ENCODE data around the gene RAB40C. TPM values are rescaled to one million over a fixed set of nuclear protein-coding genes. Genes with fewer than 3 reads are reported as not detected.

The RAB40C gene
- total and polyA plus RNA-seq, 9 donors: 9.4 to 15.4 (median 13.0) TPM

DNA sequence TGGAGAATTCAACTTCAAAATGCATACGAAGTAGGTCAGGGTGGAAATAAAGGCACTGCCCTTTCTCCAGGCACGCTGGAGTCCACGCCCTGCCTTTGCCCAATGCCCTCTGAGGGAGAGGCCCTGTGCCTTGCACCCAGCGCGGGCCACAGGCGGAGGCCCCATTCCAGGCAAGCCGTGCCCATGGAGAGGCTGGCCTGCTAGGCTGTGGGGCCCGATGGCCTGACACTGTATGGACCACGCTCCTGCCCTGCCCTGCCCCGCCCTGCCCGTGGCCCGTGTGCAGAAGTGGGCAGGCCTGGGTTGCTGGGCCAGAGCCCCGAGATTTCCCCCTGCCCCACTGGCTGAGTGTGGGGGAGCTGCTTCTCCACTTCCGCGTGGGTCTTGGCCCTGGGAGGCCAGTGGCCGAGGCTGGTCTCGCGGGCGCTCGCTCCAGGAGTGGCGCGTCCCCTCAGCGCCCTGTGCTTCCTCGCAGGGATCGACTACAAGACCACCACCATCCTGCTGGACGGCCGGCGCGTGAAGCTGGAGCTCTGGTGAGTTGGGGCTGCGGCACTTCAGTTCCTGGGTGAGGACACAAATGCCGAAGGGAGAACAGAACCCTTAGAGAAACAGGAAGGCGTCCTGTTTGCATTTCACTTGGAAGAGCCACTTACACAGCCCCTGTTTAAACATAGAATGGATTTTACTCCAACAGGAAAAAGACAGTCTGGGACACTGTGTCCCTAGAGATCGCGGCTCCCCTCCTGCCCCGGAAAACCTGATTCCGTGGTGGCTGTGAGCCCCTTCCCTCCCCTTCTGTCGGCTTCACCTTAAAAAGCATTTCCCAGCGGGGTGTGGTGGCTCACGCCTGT, 27.1 kb downstream of the RAB40C start:
- Histone ChIP-seq H3K27ac (ENCODE audit: low read length) (no peak overlapping the region), H3K4me3 (ENCODE audit: low read length) (no peak overlapping the region)
- 89% methylated on average over 25 of the region's 39 CpGs for WGBS (ENCODE audit: insufficient coverage)

DNA sequence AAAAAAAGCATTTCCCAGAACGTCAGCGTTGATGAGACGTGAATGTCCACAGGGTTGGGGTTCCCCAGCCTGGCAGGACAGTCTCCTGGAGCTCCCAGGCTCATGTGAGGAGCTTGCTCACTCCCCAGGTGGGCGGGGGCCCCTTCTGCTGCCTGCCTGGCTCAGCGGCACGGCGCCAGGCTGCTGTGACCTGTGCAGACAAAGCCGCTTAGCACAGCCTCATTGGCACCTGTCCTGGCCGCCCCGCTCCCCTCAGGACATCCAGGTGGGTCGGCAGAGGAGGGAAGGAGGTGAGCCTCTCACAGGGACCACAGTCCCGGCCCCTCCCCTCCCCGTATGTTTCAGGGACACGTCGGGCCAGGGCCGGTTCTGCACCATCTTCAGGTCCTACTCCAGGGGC, 28.0 kb downstream of the RAB40C start:
- Histone ChIP-seq H3K4me3 (ENCODE audit: low read length) (no peak overlapping the region), H3K9me3 (replicated peaks; ENCODE audit: control insufficient read depth, low read depth, low read length) (no peaks in the 10 kb centered on the region), H3K4me1 (ENCODE audit: control insufficient read depth, insufficient read depth, low read length) (peaks cover 11% of the 10 kb centered on the region), H3K27me3 (ENCODE audit: control insufficient read depth, insufficient read depth, low read length) (no peaks in the 10 kb centered on the region), H3K27ac (ENCODE audit: low read length) (no peak overlapping the region), H3K36me3 (ENCODE audit: control insufficient read depth, insufficient read depth, low read length) (peaks cover 5% of the 10 kb centered on the region)
- DNase-seq: no peak
- 85% methylated on average over 7 of the region's 16 CpGs for WGBS (ENCODE audit: insufficient coverage)

More for the DNA sequence above, 27.1 kb downstream of the RAB40C start:
- Histone ChIP-seq H3K36me3 (ENCODE audit: control insufficient read depth, insufficient read depth, low read length) (peaks cover 5% of the 10 kb centered on the region), H3K4me1 (ENCODE audit: control insufficient read depth, insufficient read depth, low read length) (peaks cover 9% of the 10 kb centered on the region), H3K9me3 (replicated peaks; ENCODE audit: control insufficient read depth, low read depth, low read length) (no peaks in the 10 kb centered on the region), H3K27me3 (ENCODE audit: control insufficient read depth, insufficient read depth, low read length) (no peaks in the 10 kb centered on the region)
- DNase-seq: no peak

DNA sequence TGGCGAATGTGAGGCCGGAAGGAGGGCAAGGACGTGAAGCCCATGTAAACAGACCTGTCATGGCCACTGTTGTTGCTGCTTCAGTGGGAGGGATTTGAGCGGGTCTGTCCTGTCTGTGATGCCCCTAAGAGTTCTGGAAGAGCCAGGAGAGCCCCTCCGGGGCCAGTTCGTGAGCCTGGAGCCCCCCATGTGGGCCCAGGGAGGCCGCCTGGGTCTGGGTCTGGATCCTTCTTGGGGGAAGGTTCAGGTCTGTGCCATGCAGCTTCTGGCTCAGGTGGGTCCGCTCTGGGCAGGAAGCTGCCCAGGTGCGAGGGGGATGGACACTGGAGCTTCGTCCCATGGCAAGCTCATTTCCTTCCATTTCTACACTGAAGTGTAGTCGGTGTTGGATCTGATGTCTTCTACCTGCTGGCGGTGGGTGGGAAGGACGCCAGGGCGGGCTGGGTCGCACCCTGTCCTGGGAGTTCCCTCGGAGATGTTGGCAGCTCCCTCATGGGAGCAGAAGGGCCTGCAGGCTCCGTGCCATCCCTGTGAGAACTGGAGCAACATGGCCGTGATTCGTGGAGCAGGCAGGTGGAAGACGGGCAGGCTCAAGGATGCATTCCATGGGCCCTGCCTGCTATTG, 29.7 kb downstream of the RAB40C start:
- peaks cover 11% of the 10 kb centered on the region for H3K4me1 ChIP-seq (ENCODE audit: control insufficient read depth, insufficient read depth, low read length)
- H3K9me3 ChIP-seq (replicated peaks; ENCODE audit: control insufficient read depth, low read depth, low read length): no peaks in the 10 kb centered on the region
- H3K36me3 ChIP-seq (ENCODE audit: control insufficient read depth, insufficient read depth, low read length): peaks cover 5% of the 10 kb centered on the region
- 92% methylated on average over 17 of the region's 20 CpGs for WGBS (ENCODE audit: insufficient coverage)
- H3K27ac ChIP-seq (ENCODE audit: low read length): no peak overlapping the region
- H3K27me3 ChIP-seq (ENCODE audit: control insufficient read depth, insufficient read depth, low read length): no peaks in the 10 kb centered on the region
- H3K4me3 ChIP-seq (ENCODE audit: low read length): no peak overlapping the region
- DNase-seq: no peak

DNA sequence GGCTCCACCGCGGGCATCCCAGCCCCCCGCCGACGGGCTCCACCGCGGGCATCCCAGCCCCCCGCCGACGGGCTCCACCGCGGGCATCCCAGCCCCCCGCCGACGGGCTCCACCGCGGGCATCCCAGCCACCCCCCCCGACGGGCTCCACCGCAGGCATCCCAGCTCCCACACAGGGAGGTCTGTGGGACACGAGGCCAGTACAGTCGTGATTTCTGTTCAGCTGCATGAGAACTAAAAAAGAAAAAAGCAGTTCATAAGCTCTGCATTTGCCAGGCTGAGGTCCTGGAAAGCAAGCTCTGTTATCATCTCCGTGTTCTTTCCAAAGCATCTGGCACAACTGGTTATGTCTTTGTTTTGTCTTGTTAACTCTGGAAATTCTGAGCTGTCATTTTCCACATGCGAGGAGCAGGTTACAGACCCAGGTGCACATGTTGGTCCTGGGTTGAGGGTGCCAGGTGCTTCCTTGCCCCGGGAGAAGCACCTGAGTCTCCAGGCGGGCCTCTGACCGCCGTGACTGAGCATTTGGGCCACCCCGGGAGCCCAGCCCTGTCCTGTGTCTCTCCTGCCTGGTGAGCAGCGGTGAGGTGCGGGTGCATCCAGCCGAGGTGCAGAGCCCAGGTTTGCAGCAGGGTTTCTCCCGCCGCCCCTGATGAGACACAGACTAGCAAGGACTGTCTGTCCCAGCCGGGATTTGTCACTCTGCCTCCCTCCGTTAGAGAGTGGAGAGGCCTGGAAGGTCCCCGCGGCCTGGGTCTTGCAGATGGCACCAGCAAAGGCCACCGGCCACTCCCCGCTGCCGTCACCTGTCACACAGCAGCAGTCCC, 31.0 kb downstream of the RAB40C start:
- H3K4me3 ChIP-seq (ENCODE audit: low read length): no peak overlapping the region
- peaks cover 11% of the 10 kb centered on the region for H3K4me1 ChIP-seq (ENCODE audit: control insufficient read depth, insufficient read depth, low read length)
- no peaks in the 10 kb centered on the region for H3K27me3 ChIP-seq (ENCODE audit: control insufficient read depth, insufficient read depth, low read length)
- no peak for DNase-seq
- H3K27ac ChIP-seq (ENCODE audit: low read length): no peak overlapping the region
- peaks cover 13% of the 10 kb centered on the region for H3K36me3 ChIP-seq (ENCODE audit: control insufficient read depth, insufficient read depth, low read length)
- H3K9me3 ChIP-seq (replicated peaks; ENCODE audit: control insufficient read depth, low read depth, low read length): no peaks in the 10 kb centered on the region
- 84% methylated on average over 31 of the region's 41 CpGs for WGBS (ENCODE audit: insufficient coverage)

DNA sequence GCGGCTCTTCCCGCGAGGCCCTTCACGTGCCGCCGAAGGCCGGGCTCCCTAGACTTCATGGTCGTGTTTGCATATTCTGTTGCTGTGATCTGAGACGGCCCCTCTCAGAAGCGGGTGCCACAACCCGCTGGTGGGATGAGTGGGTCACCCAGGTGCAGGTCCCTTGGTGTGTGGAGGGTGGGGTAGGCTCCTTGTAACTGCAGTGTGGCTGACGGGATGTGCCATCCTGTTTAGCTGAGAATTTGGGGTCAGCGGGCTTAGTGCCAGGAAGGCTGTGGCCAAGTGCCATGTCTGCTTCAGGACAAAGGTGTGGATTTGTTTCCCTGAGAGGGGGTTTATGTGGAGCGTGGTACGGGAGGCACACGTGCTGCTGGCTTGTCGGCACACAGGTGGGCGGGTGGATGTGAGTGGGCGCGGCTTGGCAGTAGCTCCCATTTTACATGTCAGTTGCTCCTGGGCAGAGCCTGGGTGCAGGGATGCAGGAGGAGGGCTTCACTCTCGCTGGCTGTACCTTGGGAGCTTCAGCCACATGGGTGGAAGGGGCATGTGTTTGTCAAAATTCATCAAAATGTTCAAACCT, 31.8 kb downstream of the RAB40C start:
- Histone ChIP-seq H3K4me1 (ENCODE audit: control insufficient read depth, insufficient read depth, low read length) (peaks cover 11% of the 10 kb centered on the region), H3K36me3 (ENCODE audit: control insufficient read depth, insufficient read depth, low read length) (peaks cover 19% of the 10 kb centered on the region), H3K27me3 (ENCODE audit: control insufficient read depth, insufficient read depth, low read length) (no peaks in the 10 kb centered on the region), H3K27ac (ENCODE audit: low read length) (no peak overlapping the region), H3K9me3 (replicated peaks; ENCODE audit: control insufficient read depth, low read depth, low read length) (no peaks in the 10 kb centered on the region), H3K4me3 (ENCODE audit: low read length) (no peak overlapping the region)
- WGBS (ENCODE audit: insufficient coverage): 86% methylated on average over 20 of the region's 21 CpGs
- no peak for DNase-seq

DNA sequence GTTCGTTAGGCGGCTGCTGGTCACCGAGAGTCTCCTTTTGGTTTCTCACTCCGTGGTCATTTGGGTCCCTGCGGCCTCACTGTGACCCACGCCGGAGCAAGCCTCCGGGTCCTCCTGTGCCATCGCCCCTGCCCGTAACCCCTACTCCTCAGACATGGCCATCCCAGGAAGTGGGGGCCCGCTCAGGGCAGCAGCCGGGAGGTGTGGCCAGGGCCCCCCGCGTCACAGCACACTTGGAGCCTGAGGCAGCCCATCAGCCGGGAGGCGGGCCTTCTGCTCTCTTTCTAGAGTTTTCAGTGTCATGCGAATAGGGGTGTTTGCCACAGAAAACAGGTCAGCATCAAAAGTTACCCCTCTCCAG, 33.0 kb downstream of the RAB40C start:
- DNase-seq: no peak
- Histone ChIP-seq H3K4me1 (ENCODE audit: control insufficient read depth, insufficient read depth, low read length) (peaks cover 22% of the 10 kb centered on the region), H3K27ac (ENCODE audit: low read length) (no peak overlapping the region), H3K9me3 (replicated peaks; ENCODE audit: control insufficient read depth, low read depth, low read length) (no peaks in the 10 kb centered on the region), H3K4me3 (ENCODE audit: low read length) (no peak overlapping the region), H3K27me3 (ENCODE audit: control insufficient read depth, insufficient read depth, low read length) (no peaks in the 10 kb centered on the region), H3K36me3 (ENCODE audit: control insufficient read depth, insufficient read depth, low read length) (peaks cover 23% of the 10 kb centered on the region)
- WGBS (ENCODE audit: insufficient coverage): 85% methylated on average over 13 of the region's 17 CpGs

DNA sequence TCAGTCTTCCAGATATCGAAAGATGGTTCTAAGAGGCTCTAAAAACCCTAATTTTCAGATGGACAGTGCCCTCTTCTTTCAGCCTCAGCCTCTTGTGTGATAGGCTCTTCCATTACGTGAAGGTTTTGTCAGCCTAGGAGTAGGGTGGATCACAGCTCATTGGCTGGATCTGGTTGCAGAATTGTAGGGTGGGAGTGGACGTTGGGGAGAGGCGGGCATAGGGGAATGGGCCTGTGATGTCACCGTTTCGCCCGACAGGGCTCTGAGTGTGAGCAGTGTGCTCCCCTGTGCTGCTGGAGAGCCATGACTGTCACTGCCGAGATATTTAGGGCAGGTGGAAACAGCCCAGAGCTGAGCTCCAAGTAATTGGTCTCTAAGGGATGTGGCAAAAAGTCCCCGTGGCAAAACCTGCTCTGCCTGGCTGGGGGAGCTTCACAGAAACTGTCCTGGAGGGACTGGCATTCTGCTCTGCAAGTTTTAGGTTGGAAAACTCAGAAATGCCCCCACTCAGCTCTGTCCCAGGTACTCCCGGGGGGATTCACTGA, 34.7 kb downstream of the RAB40C start:
- Histone ChIP-seq H3K9me3 (replicated peaks; ENCODE audit: control insufficient read depth, low read depth, low read length) (no peaks in the 10 kb centered on the region), H3K27me3 (ENCODE audit: control insufficient read depth, insufficient read depth, low read length) (no peaks in the 10 kb centered on the region), H3K36me3 (ENCODE audit: control insufficient read depth, insufficient read depth, low read length) (peaks cover 31% of the 10 kb centered on the region), H3K4me1 (ENCODE audit: control insufficient read depth, insufficient read depth, low read length) (peaks cover 39% of the 10 kb centered on the region), H3K27ac (ENCODE audit: low read length) (no peak overlapping the region), H3K4me3 (ENCODE audit: low read length) (no peak overlapping the region)
- 48% methylated on average over 10 of the region's 10 CpGs for WGBS (ENCODE audit: insufficient coverage)
- no peak for DNase-seq

DNA sequence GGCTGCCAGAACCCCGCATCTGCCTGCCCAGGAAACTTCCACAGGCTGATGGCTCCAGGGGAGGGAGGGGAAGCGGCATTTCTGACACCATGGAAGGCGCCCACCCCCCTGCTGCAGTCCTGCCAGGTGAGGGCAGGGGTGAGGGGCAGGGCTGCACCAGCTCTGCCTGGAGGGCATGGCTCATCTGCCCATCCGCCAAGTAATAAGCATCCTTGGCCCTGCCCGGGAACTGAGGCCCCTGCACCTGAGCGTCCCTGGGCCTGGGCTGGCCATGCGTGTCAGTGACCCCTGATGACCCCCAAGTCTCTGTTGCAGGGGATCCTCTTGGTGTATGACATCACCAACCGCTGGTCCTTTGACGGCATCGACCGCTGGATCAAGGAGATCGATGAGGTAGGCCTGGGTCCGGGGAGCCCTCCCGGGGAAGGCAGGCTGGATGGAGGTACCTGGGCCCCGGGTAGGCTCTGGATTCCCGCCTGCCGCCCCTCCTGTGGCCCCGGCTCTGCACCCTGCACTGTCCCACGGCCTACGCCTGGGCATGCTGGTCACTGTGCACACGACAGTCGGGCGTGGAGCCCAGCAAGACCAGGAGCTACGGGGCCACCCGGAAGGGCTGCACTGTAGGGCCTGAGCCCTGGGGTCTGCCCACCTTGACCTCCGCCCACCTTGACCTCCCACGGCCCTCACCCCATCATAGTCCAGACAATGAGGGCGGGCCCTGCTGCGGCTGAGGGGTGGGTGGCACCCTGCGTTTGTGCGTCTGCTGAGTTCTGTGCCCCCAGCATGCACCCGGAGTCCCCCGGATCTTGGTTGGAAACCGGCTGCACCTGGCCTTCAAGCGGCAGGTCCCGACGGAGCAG, 35.5 kb downstream of the RAB40C start:
- 88% methylated on average over 34 of the region's 37 CpGs for WGBS (ENCODE audit: insufficient coverage)
- DNase-seq: no peak
- H3K36me3 ChIP-seq (ENCODE audit: control insufficient read depth, insufficient read depth, low read length): peaks cover 31% of the 10 kb centered on the region
- no peaks in the 10 kb centered on the region for H3K9me3 ChIP-seq (replicated peaks; ENCODE audit: control insufficient read depth, low read depth, low read length)
- H3K27ac ChIP-seq (ENCODE audit: low read length): no peak overlapping the region
- H3K4me1 ChIP-seq (ENCODE audit: control insufficient read depth, insufficient read depth, low read length): peaks cover 46% of the 10 kb centered on the region
- no peaks in the 10 kb centered on the region for H3K27me3 ChIP-seq (ENCODE audit: control insufficient read depth, insufficient read depth, low read length)
- no peak overlapping the region for H3K4me3 ChIP-seq (ENCODE audit: low read length)
